Right ventricle myocardium inferior (tissue), 1 donor: Measurements from ENCODE around the gene GPR135. TPM values are rescaled to one million over a fixed set of nuclear protein-coding genes. Genes with fewer than 3 reads are reported as not detected.
"Not testable (repeated sequence)": the region's sequence is repeated elsewhere in the genome, so short reads cannot be mapped to it uniquely, and the experiment has no call there.

Source experiments
- ATAC-seq: fragments of 200-7000 bp; cut with Tn5 transposase; one replicate; pipeline ENCODE4 v1.9.1; 2020; ENCODE audit warnings: mild to moderate bottlenecking, moderate library complexity
- DNase-seq: peaks from one replicate; pipeline ENCODE4 v3.0.0; 2021; ENCODE audit errors: missing footprints
- intact Hi-C: fragments of 100-400 bp; cut with DNase I; formaldehyde crosslinking; loops from one replicate; pipeline ENCODE4 v1.11.0; 2022
- total RNA-seq: library from RNA; stranded (reverse); fragmentation: NEBNext Ultra II Directional; extraction: Animal tissue kit (Norgen Biotek cat#: 25700); gene quantifications from one replicate; pipeline ENCODE4 v1.2.1, GENCODE V29; 2021
- donor health status: DM: no; HTN: yes; CAD: no; lungs with severe emphysema.

Gene GPR135
- total RNA-seq, 1 donor from 2014 or later = 1.5 TPM

DNA sequence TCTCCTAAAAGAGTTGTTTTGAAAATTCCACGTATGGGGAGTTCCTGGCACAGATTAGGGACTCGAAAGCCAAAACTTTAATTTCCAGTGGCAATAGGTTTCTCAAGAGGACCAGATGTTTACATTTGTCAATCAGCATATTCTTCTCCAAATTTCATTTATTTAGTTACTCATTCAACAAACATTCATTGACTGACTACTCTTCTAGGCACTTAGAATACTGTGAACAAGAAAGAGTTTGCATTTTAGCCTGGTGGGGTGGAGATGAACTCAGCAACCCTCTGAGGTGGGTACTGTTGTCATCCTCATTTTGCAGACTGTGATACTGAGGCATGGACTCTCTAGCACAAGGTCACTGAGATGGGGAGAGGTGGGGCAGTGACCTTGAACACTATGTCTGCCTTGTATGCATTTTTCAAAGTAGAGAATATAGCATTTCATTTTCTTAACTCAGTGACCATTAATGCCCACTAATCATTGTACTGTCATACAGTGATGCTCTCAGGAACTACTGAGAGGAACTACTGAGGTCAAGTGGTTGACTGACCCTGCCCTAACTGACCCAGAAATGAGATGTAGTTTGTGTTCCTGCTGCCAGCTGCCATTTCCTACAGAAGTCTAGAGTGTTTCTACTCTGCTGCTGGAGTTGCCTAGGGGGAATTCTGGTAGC, 16.8 kb upstream of the GPR135 start:
- DNase-seq (no peak), ATAC-seq (no peak)
- intact Hi-C loops = loop anchor here (5.0 kb wide), 1 partner anchor 1500 kb away; the partner anchor contains the start of genes SLC38A6 and TRMT5

DNA sequence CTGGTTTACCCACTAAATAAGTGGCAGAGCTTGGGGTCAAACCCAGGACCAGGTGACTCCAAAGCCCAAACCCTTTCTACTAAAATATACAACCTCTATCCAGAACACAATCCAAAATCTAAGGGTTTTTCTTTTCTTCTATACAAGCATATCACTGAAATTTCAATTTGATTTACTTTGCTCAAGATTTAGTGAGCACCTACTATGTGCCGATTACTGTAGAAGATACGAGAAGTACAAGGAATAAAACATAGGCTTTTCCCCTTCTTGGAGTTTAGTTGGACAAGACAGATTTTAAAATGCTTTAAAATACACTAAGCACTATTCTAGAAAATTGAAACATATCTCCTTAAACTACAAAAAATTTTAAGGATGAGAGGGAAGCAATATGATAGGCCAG, 16.2 kb upstream of the GPR135 start:
- intact Hi-C loops = loop anchor here (5.0 kb wide), 1 partner anchor 1501 kb away; the partner anchor contains the start of genes SLC38A6 and TRMT5
- DNase-seq (no peak), ATAC-seq (no peak)

DNA sequence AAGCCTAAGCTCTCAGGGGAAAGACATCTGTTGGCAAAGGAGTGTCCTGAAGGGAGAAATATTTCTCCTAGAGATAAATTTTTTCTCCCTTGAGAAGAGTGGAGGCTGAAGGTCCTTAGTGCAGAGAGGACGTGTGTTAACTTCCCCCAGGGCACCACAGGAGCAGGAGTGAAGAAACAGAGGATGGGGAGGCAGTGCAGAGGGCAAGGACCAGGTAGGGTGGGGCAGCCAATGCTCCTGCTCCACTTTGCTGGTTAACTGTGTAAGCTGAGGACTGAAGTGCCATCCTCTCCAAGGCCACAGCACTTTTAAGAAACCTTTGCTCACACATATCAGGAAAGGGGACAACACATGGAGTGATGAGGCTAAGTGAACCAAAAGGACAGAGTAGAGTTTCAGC, 15.0 kb upstream of the GPR135 start:
- no peak for ATAC-seq
- DNase-seq = no peak
- intact Hi-C loops = loop anchor here (5.0 kb wide), 1 partner anchor 1502 kb away; the partner anchor contains the start of genes SLC38A6 and TRMT5

DNA sequence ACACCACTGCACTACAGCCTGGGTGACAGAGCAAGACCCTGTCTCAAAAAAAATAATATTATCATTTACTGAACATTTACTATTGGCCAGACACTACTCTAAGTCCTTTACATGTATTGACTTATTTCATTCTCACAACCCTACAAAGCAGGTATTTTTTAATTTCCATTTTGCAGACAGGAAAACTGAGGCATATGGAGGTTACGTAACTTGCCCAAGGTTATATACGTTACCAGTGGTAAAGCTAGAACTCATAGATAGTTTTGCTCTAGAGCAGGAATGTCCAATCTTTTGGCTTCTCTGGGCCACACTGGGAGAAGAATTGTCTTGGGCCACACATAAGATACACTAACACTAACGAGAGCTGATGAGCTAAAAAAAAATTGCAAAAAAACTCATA, 13.4 kb upstream of the GPR135 start:
- no peak for DNase-seq

DNA sequence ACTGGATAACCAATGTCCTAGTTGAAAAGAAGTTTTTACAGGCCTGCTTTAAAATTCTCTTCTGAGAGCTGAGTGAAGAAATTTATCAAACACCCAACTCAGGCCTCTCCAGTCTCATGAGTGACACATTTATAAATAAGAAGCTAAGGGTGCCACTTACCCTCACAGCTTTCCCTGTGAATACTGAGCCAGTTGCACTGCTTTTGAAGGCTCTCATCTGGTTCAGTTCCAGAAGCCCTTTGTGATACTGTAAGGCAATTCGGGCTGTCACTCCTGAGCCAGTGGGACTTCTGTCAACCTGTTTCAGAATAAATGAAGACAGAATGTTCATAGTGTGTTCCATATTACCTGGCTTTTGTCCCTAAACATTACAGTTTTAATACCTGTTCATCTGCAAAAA, 10.5 kb upstream of the GPR135 start:
- intact Hi-C loops = no loop called here
- ATAC-seq (peak; percentile 74), DNase-seq (no peak)

More for the DNA sequence above, 13.4 kb upstream of the GPR135 start:
- no peak for ATAC-seq
- intact Hi-C loops = no loop called here

DNA sequence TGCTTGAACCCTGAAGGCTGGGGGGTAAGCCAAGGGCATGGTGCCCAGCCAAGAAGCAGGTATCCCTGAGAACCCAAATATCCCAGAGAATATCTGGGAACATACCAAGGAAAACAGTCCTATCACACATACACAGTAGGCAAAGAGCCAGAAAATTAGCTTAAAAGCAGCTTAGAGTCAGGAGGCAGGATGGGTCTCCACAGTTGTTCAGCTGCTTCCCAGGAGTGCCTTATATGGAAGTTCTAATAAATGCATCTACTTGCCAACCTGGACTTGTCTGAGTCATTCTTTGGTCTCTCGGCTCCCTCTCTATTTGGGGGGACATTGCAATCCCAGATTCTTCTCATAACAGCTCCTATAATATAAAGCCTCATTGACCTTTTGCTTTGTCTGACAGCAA, 9.0 kb upstream of the GPR135 start:
- no peak for ATAC-seq
- DNase-seq = no peak
- intact Hi-C loops = no loop called here

DNA sequence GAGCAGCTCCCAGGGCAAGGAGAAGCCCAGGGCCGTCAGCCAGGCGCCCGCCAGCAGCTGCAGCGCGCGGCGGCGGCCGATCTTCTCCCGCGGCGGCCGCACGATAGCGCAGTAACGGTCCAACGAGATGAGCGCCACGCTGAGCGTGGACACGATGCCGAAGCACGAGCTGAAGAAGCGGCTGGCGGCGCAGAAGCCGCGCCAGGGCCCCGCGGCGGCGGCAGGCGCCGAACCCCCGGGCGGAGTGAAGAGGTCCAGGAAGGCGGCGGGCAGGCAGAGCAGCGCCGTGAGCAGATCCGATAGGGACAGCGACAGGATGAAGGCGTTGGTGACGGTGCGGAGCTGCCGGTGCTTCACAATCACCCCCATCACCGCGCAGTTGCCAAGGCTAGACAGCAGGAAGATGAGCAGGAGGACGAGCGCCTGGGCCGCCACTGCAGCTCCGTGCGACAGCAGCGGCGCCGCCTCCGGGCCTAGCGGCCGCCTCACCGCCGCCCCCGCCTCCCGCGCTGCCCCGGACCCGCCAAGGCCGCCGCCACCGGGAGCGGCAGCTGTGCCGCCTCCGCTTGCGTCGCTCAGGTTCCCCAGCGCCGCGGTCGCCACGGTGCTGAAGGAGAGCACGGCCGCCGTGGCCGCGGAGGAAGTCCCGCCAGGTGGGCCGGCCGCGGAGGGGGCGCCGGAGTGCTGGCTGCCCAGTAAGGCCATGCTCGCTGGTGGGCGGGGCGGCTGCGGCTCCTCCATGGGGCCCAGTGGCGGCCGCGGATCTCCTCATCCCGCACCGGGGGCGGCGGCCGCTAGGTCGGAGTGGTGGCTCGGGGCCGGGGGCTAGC, 479 bp downstream of the GPR135 start:
- intact Hi-C loops = no loop called here
- peak; percentile 91 for ATAC-seq

DNA sequence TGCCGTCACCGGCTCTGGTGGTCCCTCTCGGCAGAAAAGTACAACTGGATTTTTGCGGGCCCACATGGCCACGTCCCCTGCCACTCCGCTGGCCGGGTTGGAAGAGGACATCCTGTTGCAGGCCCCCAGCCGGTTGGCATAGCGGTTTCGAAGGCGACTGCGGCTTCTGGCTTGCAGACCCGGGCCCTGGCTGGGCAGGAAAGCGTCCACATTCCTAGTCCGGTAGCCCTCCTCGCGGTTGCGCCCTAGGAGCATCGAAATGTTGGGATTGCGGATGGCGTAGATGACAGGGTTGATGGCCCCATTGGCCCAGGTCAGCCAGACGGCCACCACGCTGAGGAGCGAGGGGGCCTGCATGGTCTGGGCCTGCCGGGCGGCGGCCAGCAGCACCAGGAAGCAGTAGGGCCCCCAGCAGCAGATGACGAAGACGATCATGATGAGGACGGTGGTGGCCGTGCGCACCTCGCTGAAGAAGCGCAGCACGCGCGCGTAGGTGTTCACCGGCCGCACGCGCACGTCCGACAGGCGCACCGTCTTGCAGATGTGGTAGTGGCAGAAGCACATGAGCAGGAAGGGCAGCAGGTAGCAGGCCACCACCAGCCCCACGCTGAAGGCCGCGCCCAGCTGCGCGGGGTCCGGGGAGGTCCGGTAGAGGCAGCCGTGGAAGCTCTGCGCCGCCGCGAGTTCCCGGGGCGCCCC, 1.2 kb downstream of the GPR135 start:
- peak; percentile 8 for ATAC-seq
- peak; percentile 69 for DNase-seq
- intact Hi-C loops = no loop called here

More for the DNA sequence above, 479 bp downstream of the GPR135 start:
- DNase-seq = peak; percentile 88

DNA sequence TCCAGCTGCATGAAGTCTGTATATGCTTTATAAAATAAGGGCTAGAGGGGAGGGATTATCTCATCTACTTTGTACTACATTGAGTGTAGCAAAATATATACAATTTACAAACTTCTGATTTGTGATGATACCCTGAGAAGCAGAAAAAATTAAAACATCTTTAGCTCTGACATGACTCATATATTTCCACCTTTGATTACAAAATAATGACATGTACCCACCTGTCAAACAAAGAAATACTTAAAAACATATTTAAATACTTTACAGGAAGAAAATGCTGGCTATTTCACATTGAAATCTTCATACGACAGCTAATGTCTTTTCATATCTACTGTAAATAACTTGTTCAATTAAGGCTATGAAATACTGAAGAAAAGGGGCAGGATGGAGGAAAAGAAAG, 3.3 kb downstream of the GPR135 start:
- ATAC-seq = no peak
- no peak for DNase-seq
- intact Hi-C loops = no loop called here

DNA sequence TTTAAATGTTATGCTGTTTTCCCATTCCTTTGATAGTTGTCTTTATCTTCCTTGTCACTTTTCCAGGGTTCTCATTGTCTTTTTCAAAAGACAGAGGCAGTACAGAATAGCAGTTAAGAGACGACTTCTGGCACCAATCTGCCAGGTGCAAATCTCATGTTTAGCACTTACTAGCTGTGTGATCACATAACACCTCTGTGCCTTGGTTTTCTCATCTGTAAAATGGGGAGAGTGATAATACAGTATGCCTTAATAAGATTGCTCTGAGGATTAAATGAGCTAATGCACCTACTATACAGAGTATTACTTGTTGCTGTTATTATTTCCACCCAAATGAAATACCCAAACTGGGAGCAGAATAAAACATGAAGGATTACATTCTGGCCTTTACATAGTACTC, 4.8 kb downstream of the GPR135 start:
- ATAC-seq (no peak), DNase-seq (no peak)
- intact Hi-C loops = no loop called here

DNA sequence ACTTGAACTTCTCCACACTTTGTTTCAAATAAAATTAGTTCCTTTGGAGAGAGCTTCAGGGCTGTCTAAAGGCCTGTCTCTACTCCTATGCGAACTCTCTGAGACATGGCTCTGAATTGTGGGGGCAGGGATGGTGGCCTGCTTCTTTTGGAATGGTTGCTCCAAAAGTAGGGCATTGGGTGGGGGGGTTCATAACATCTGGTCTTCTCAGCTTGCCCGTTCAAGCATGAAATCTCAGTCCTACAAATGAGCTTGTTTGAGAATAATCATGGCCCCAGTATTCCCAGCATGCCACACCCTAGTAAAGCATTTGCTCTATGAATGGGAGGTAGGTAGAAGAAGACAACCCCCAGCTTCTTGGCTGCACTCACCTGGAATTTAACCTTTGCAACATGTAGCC, 6.7 kb downstream of the GPR135 start:
- DNase-seq (no peak), ATAC-seq (no peak)
- intact Hi-C loops = no loop called here

DNA sequence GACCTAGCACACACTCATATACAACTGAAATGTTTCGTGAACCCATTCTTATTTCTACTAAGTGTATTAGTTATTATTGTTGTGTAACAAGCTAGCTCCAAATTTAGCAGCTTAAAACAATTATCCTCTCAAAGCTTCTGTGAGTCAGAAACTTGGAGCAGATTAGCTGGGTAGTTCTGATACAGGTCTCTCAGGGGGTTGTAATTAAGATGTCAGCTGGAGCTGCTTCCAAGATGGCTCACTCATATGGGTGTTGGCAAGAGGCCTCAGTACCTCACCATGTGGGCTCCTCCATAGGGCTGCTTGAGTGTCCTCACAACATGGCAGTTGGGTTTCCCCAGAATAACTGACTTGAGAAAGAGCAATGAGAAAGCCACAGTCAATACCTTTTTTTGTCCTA, 9.8 kb downstream of the GPR135 start:
- ATAC-seq = no peak
- DNase-seq = no peak
- intact Hi-C loops = no loop called here

DNA sequence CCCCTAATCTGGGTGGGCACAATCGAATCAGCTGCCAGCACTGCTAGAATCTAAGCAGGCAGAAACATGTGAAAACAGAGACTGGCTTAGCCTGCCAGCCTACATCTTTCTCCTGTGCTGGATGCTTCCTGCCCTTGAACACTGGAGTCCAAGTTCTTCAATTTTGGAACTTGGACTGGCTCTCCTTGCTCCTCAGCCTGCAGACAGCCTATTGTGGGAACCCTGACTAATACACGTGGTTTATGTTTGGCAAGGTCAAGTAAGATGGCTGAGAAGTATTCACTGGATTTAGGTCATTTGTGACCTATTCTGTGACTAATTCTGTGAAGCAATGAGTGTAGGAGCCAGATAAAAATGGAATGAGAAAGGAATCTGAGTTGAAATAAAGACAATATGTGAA, 11.0 kb downstream of the GPR135 start:
- ATAC-seq (peak; percentile 91), DNase-seq (no peak)
- intact Hi-C loops = no loop called here

DNA sequence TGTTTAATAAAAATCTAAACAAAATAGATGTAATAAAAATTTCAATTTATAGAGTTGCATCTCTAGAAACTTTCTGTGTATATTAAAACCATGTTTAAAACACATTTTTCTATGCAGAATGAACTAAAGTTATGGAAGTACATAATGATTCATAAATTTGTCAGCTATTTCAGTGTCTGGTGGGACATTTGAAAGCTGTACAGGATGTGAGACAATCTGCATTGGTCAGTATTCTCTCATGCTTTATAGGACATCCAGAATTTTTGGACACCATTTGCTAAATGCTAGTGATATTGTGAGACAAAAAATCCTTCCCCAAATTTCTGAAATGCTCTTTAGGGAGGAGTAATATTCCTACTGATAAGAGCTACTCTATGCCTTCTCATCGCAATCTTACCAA, 13.3 kb downstream of the GPR135 start:
- intact Hi-C loops = no loop called here
- no peak for ATAC-seq
- DNase-seq = no peak

DNA sequence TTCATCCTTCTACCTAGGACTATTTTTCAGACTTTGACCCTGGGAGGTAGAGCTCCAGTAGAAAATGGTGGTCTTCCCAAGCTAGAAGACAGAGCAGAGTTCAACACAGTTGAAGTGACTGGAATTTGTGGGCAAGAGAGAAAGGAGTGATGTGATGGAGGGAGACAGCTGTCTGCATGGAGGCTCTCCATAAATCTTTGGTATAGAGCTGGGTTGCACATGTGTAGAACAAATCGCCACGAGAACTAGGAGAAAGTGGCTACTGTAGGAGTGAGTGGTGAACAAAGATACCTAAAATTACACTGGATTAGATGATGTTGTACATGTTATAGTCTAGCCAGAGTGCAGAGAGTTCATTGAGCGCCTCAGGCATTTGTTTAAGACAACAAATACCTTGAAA, 14.5 kb downstream of the GPR135 start:
- intact Hi-C loops = no loop called here
- DNase-seq = no peak

DNA sequence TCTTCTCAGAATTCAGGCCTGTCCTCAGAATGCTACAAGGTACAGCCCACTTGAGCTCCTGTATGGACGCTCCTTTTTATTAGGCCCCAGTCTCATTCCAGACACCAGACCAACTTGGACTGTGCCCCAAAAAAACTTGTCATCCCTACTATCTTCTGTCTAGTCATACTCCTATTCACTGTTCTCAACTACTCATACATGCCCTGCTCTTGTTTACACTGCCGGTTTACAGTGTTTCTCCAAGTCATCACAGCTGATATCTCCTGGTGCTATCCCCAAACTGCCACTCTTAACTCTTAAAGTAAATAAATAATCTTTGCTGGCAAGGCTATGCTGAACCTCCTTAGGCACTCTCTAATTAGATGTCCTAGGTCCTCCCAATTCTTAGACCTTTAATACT, 16.5 kb downstream of the GPR135 start:
- DNase-seq, intact Hi-C loops, ATAC-seq: not testable (repeated sequence)

More for the DNA sequence above, 14.5 kb downstream of the GPR135 start:
- ATAC-seq = no peak

DNA sequence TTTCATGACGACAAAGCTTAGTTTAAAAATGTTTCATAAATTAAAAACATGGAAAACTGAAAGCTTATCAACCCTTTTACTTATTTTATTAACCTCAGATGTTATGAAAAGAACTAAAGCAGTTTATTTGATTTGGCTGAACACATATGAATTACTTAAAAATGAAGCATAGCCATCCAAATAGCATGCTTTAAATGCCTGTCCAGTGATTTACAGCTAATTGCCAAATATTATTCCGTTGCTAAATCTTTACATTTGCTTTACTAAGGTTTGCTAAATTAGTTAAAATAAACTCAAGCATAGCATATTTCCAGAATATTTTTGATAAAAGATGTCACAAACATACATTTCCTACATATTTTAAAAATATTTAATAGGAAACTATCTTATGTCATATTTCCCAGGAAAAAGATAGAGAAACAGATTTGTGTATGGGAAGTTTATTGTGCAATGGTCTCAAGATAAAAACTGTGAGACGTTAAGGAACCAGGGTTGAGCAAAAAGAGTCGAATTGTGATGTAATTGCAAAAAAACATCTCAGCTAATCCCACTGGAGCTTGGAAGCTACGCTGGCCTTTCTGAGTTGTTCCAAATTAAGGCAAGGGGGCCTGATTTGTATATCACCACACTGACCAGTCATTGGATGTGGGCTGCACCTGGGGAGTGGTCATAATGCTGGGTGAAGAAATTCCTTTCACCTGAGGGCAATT, 25.8 kb downstream of the GPR135 start:
- DNase-seq (no peak), ATAC-seq (peak; percentile 77)
- intact Hi-C loops = no loop called here

DNA sequence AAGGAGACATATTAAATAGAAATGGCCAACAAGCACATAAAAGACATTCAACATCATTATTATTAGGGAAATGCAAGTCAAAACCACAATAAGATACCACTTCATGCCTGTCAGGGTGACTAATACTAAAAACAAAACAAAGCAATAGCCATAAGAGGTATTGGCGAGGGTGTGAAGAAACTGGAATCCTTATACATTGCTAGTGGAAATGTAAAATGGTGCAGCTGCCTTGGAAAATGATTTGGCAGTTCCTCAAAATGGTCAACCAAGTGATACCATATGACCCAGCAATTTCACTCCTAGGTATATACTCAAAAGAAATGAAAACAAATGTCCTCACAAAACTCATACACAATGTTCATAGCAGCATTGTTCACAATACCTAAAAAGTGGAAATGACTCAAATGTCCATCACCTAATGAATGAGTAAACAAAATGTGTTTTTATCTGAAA, 27.0 kb downstream of the GPR135 start:
- no peak for DNase-seq
- intact Hi-C loops = no loop called here
- ATAC-seq = no peak

DNA sequence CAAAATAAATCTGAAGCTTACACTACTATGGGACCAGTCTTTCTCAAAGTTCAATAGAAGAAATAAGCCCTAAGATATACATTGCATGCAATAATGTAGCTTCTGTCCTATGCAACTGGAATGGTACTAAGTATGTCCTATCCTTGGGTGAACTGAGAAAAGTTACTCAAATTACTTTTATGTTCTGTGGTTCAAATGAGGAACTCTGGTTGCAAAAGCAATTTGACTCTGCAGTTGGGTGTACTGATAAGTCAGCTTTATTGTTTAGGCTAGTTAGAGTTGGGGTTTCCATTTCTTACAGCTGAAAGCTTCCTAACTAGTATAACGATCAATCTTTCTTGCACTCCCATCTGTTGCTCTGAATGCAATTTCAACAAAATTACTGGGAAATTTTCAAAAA, 29.2 kb downstream of the GPR135 start:
- DNase-seq = no peak
- intact Hi-C loops = no loop called here
- ATAC-seq = no peak
